IPS-NIHi7 (cell line): ENCODE results near the gene ELAVL3.
"Not testable (repeated sequence)": the region's sequence is repeated elsewhere in the genome, so short reads cannot be mapped to it uniquely, and the experiment has no call there.

Experiments used
- DNase-seq: peaks from one replicate; pipeline ENCODE4 v3.0.0; 2012; ENCODE audit warnings: mixed read lengths; ENCODE audit errors: extremely low spot score

ELAVL3 gene

DNA sequence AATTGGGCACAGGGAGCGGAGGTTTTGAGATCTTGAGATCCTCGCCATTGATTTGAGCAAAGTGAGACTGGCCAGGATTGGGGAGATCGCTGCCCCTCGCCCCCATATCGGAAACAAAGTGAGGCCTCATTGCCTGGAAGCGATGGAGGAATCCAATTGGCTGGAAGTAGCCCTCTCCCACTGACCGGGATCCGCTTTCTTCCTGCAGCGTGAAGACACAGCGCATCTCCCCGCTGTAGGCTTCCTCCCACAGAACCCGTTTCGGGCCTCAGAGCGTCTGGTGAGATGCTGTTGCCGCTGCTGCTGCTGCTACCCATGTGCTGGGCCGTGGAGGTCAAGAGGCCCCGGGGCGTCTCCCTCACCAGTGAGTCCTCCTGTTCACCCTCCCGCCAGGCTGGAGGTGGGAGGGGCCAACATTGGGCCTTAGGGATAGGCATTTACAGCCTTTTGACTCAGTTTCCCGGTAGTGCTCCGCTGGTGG, 45.0 kb downstream of the ELAVL3 start:
- no peak for DNase-seq

DNA sequence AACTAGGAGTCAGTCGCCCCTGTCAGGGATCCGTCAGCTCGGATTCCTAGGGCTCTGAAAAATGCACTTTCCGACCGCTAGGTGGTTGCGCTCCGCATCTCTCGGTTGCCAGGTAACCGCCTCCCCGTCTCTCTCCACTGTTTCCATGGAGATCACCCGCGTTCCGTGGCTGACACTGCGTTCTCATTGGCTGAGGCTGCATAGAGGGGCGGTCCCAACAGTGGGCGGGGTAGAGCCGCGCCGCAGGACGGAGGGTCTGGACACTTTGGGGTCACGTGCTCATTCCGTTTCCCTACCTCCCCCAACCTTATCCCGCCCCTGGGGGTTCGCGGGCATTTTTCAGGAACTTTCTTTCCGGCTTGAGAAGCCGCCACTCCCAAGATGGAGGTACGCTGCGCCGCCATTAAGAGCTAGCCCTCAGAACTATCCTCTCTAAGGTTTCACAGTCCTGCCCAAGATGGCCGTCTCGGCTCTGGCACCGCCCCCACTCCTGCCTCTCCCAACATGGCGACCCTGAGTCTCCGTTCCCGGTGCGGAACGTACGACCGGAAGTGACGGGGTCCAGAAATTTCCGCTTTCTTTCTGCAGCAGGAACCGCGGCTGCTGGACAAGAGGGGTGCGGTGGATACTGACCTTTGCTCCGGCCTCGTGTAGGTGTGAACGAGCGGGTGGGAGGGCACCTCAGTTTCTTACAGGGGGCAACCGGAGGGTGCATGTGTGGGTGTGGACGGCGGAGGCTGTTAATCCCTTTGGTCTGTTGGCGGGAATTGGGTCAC, 45.6 kb downstream of the ELAVL3 start, which contains the start of the genes ODAD3 and PRKCSH:
Gene ODAD3, minus strand, starts transcription at position 65 of the 776 bp plus-strand sequence. CDS start 105 bp downstream, outside the sequence.
Gene PRKCSH, plus strand, starts transcription at position 579 of the 776 bp plus-strand sequence. CDS start 483 bp downstream, outside the sequence.
- peak; percentile 98 for DNase-seq

DNA sequence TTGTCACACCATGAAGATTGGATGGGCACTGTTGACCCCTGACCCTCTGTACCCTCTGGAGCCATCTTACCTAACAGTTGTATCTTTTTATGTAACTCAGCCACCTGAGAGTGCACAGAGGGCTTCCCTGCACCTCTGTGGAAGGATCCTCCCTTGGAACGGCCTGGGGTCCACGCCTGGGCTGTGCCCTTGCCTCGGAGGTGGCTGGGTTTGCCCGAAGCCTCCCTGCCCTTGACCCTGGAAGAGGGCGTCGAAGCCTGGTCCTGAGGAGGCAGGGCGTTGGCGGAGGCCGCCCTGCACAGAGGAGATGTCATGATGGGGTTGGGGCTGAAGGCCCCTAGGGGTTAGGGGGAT, 46.2 kb downstream of the ELAVL3 start:
- DNase-seq, result no peak

DNA sequence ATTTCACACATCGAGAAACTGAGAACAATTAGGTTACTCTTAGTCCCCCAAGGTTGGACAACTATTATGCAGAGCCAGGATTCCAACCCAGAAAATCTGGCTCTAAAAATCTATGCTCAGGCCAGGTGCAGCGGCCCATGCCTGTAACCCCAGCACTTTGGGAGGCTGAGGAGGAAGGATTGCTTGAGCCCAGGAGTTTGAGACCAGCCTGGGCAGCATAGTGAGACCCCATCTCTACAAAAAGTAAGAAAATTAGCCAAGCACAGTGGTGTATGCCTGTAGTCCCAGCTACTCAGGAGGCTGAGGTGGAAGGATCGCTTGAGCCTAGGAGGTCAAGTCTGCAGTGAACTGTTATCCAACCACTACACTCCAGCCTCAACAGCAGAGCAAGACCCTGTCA, 47.3 kb downstream of the ELAVL3 start:
- not testable (repeated sequence) for DNase-seq

DNA sequence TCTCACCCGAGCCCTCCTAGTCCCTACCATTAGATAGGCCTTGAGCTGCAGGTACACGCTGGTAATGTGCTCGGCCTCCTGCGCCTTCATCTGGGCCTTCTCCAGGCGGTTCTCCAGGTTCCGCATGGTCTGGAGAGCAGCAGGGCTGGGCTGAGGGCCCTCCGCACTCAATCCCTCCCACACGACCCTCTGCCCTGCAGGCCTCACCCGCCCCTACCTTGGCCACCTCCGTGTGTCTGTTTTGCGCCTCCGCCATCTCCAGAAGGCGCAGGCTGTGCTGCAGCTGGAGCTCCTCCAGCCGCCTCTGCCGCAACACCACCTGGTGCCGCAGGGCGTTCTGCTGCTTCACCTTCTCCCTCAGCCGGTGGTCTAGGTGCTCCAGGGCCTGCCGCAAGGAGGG, 54.2 kb downstream of the ELAVL3 start:
- no peak for DNase-seq

DNA sequence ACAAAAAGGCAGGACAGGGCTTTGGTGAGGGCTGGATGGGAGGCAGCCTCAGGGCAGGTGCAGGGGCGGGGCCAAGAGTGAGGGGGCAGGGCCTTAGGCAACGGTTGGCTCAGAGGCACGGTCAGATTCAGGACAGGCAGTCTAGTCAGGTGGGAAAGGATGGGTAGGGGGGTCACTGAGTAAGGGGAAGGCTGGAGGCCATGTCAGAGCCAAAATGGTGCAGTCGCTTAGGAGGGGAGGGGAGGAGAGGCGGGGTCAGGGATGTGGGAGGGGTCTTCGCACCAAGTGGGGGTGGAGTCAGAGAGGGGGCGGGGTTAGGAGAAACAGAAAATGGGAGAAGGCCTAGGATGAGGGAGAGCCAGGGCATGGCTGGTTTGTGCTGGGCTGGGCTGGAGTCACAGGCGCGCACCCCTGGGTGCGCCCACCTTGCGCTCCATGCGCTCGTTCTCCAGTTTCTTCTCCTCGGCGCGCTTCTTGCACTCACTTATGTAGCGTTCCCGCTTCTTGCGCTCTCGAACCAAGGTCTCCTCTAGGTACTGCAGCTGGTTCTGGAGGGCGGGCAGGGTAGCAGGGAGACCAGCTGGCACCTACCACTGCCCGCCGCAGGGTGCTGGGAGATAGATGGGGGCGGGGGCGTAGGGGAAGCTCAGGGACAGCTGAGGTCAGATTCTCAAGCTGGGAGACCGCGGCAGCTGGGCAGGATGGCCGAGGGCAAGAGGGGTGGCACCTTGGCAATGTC, 55.0 kb downstream of the ELAVL3 start:
- peak; percentile 66 for DNase-seq

DNA sequence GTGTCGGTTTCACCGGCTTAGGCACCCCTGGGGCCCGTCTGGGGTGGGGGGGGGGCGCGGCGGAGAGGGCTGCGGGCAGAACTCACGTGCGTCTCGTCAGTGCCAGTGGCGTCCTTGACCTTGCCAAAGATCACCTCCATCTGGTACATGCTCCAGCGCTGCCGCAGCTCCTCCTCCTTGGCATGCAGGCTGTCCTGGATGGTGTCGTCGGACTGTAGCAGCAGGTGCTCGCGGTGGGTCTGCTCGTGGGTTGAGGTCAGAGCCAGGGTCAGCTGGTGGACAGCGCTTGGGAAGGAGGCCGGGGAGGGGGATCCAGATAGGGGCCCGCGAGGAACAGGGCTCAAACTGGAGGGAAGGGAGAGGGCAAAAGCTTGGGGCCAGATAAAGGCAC, 57.1 kb downstream of the ELAVL3 start:
- DNase-seq, result peak; percentile 8

DNA sequence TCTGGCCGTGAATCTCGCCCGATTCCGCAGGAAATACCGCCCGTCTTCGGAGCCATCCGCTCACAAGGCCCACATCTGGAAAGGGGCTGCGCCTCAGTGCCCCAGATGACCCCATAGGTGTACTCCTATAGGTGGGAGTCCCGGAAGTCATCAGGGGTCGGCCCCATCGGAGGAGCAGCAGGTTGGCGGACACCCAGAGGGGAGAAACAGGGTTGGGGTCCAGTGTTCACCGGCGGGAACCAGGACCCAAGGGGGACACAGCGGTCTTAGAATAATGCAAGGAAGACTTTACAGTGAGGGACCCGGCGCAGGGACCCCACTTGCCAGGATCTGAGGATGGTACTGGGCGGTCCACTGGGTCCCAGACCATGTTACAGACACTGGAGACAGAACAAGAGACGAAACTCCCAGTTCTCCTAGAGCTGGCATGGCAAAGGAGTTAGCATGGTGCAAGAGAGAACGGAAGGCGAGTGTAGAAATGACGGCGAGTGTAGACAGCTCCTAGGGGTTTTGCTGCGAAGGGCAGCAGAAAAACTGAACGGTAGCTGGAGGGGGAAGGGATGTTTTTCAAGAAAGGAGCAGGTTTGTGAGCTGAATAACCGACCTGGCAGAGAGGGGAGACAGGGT, 57.6 kb downstream of the ELAVL3 start:
- DNase-seq, result no peak

DNA sequence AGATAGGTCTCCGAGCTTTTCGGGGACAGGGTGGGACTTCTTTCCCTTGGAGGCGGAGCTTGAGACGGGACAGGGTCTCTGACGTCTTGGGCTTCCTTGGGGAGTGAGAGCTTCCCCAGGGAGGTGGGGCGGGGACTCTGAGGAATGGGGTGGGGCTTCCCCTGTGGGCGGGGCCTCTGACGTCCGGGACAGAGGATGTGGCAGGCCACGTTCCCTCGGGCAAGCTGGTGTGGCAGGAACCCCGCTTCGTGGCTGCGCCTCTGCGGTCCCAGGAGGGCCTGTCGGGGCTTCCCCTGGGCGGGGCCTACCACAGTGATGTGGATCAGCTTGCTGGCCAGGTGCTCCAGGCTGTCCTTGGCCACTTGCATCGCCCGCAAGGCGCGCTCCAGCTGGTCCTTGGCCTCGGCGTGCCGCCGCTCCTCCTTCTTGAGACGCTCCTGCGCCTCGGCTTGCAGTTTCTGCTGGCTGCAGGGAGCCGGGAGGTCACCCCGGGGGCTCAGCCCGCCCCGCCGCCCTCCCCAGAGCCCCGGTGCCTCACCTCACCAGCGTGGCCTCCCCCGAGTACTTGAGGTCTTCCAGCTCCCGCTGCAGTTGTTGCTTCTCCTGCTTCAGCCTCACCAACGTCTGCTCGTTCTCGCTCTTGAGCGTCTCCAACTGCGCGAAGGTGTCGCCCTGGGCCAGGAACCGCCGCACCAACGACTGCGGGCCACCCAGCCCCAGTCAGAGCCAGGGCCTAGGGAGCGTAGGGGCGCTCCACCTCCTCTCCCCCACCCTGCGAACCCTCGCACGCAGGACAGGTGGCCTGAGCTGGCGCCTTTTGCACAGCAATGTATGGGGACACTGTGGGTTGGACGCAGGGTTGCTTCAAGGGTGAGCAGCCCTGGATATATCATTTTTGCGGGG, 58.4 kb downstream of the ELAVL3 start:
- peak; percentile 91 for DNase-seq

DNA sequence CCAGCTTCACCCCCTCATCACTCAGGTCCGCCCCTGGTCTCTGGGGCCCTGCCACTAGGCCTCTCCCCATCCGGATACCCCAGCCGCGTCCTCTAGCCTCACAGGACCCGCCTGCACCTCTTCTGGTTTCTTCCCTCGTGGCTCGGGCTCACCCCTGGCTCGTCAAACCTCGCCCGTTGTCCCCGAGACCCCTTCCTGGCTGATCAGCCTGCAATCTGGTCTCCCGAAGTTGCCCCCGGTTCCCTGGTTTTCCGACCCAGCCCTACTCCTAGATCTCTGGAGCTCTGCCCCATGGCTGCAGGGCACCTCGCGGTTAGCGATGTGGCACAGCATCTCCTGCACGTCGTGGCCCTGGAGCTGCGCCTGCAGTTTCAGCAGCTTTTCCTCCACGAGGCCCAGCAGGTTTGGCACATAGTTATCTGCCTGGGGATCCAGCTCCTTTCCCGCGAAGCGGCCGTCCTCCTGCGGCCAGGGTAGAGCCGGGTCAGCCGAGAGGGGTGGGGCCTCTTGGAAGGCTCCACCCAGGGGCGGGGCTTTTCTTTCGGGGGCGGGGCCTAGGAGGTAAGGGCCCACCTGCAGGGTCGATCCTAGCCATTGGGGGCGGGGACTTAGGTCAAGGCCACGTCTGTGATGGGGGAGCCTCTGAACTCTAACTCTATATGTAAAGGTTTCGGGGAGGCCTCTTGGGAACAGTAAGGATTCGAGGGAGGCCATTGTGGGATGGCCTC, 59.3 kb downstream of the ELAVL3 start:
- peak; percentile 85 for DNase-seq

DNA sequence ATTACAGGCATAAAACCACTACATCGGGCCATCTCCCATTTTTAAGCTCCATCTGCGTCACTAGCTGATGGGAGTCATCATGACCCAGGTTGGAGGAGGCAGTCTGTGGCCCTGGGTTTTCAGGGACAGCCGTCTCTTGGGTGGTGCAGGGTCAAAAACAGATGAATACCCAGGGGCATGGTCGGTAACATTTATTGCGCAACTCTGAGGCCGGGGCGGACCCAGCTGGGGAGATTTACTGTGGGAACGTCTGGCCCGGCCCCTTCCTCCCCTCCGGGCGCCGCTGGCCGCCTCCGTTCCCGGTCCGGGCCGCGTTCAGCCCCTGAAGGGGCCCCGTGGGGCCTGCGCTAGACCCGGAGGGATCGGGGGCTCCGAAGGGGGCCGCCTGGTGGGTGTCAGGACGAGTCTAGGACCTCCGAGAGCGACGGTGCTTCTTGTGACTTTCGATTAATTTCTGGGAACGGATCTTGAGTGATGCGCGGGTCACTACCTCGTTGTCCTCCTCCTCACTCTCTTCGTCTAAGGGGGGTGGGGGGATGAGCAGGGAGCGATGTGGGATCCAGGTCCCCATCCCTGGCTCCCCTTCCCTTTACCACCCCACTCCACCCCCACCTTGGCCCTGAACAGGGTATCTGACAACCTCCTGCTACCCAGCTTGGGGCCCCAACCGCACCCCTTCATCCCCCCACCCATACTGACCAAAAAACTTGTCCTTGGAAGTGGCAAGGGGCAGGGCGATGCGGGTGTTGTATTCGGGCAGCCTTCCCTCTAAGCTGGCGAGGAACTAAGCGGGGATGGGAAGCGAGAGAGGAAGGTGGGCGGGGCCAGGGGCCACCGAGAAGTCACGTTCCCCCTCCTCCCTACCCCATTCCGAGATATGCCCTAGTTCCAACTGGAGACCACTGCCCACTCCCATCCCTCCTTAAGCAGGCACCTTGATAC, 60.1 kb downstream of the ELAVL3 start:
- DNase-seq, result no peak

DNA sequence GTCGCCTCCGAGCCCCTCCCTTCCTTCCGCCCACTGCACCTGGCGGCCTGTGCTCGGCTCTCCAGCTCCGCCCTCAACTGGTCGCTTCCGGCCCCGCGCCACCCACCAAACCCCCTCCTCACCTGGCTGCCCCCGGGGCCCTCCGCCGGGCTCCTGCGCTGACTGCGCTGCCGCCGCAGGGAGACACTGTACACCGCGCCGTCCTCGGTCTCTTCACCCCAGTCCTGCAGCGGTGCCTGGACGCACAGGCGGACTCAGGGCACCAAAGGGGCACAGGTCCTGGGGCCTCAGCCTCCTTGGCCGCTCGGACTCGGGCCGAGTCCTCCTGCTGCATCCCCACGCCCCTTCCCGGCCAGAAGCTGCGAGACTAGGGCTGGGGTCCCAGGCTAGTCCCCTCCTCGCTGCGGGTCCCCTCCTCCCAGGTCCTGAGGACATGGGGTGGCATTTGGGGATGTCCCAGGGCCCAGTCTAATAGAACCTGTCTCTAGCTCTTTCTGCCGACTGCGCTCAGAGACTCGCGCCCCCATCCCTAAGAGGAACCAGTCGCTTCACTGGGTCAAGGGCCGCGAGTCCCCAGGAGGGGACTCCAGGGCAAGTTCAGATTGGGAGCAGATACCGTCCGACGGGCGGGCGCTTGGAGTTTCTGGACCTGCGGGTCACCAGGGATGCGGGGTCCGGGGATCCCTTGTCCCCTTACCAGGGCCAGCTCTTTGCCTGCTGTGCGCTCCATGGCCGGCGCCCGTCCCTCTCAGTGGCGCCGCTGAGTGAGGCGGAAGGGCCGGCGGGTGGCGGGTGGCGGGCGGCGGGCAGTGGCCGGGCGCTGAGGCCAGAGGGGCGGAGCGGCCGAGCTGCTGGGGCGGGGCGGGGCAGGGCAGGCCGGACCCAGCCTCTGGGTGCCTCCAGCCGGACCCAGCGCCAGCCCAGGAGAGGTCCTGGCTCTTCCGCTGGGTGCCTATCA, 62.0 kb downstream of the ELAVL3 start, which contains the start of gene RGL3:
Gene RGL3, minus strand, starts transcription at position 766 of the 958 bp plus-strand sequence. Its CDS starts 36 bp downstream, at position 730.
- DNase-seq, result peak; percentile 81

DNA sequence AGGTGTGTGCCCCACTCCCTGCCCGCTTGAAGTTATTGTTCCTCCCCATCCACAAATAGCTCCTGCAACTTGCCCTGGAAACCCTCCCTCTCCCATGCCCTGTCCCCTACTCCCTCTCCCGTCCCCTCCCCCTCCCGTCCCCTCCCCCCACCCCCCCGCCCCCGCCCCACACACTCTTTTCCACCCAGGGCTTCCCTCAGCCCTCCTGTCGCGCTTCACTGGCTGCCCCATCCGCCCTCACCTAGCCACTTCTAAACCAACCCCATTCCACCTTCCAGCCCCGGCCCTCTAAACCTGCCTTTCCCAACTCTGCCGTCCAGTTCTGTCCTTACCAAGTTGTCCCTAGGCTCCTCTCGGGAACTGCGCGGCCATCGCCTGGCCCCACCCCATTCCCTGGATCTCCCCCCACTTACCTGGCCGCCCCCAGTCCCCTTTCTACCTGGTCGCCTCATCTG, 62.7 kb downstream of the ELAVL3 start:
- DNase-seq, result peak; percentile 51

DNA sequence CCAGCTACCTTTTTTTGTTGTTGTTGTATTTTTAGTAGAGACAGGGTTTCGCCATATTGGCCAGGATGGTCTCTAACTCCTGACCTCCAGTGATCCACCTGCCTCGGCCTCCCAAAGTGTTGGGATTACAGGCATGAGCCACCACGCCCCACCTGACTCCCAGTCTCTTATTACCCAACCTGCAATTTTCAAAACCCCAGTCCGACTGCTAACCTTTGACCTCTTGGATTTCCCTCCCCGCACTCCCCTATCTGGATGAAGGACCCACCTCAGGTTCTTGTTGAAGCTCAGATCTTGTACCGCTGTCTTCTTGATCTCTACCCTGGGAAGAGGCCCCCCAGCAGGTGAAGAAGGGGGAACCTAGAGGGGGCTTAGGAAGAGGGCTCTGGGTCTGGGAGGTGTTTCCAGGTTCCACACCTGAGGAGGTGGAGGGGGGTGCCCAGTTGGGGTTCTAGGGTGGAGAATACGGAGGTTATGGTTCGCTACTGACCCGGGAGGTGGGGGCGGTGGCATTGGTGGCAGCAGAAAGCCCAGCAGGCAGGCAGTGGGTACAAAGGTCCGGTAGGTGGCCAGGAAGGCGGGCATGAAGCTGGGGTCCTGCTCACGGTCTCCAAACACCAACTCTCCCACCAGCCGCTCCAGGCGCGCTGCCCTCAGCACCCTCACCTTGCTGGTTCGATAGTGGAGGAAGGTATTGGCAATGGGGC, 64.3 kb downstream of the ELAVL3 start:
- DNase-seq, result no peak

DNA sequence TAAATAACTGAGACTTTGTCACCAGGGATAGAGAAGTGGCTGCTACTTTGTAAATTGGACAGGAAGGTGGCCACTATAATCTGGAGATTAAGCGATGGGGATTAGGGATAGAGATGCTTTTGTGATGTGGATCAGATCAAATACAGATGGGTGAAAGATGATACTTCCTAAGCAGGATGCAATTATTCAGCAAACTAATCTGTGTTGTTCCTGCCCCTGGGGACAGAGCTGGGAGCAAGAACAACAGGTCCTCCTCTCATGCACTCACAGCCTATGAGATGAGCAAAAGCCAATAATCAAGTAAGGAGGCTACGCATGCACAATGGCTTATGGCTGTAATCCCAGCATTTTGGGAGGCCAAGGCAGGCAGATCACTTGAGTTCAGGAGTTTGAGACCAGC, 66.3 kb downstream of the ELAVL3 start:
- no peak for DNase-seq

DNA sequence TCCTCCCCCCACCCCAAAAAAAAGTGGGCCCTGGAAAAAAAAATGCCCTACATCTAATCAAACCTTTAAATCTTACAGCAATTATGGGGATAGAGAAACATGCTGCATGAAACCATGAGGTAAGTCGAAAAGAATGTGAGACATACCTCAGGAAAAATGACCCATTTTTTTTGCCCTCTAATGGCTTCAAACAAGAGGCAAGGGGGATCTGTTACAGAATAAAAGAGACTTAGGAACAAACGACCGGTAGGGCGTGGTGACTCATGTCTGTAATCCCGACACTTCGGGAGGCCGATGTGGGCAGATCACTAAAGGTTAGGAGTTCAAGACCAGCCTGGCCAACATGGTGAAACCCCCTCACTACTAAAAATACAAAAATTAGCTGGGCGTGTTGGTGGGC, 70.2 kb downstream of the ELAVL3 start:
- DNase-seq, result no peak

DNA sequence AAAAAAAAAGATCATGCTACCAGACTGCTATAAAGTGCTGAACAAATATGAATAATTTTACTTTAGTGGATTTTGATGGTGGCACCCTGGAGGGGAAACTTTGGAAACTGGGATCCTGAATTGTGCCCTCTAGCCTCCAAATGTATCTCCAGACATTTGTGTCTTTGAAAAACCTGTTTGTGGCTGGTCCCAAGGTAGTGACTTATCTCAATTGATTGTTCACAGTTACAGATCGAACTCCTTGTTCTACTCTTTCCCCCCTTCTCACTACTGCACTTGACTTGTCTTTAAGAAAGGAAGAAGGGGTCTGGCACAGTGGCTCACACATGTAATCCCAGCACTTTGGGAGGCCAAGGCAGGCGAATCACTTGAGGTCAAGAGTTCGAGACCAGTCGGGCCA, 72.3 kb downstream of the ELAVL3 start:
- no peak for DNase-seq
